D341Med (cell line): ENCODE measurements around the gene LRRK1.

Experiments
- DNase-seq: peaks from one replicate; pipeline ENCODE4 v3.0.0; 2012; ENCODE audit warnings: low spot score

Gene LRRK1

DNA sequence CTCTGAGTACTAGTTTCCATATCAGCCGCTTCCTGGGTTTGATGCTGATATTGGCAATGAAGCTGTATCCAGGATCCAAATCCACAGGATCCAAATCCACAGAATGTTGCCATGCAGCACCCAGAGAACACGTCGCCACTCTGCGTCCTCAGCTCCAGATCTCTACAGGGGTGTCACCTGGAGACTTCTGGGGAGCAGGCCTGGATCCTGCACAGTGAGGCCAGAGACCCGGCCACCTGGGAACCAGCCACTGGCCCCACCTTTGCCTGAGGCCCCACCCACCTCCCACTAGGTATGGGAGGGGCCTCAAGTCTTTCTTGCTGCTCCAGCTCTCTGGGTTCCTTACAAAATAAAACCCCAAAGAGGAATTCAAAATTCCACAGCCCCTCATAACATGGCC lies 123.9 kb downstream of the LRRK1 start:
- peak; percentile 13 for DNase-seq

DNA sequence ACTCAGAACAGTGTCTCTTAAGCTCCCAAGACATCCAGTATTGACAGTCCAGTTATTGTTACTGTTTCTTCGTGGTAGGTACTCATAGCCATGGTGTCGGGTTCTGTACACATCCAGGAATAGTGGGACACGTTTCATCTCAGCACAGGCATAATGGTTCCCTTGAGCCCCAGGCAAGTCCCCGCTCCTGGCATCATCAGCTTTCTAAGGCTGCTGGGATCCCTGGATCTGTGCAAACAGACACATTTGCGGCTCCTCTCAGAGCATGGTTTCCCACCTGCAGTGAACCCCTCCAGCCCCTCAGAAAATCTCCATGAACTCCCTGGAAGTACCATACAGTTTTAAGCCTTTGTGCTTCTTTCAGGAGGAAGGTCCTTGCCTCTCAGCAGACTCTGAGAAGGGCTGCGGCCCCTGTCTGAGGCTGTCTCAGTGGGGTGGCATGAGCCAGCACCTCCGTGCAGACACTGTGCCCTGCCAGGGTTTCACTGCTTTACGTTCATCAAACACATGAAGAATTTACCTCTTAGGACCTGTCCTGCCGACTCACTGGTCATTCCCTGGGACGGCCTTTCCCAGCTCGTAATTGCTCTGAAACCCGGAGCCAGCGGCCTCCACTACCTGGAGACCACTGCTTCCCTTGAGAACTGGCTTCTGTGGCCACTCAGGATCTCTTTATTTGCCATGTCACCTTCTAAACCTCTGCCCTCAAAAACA lies 124.9 kb downstream of the LRRK1 start:
- DNase-seq, result peak; percentile 6

DNA sequence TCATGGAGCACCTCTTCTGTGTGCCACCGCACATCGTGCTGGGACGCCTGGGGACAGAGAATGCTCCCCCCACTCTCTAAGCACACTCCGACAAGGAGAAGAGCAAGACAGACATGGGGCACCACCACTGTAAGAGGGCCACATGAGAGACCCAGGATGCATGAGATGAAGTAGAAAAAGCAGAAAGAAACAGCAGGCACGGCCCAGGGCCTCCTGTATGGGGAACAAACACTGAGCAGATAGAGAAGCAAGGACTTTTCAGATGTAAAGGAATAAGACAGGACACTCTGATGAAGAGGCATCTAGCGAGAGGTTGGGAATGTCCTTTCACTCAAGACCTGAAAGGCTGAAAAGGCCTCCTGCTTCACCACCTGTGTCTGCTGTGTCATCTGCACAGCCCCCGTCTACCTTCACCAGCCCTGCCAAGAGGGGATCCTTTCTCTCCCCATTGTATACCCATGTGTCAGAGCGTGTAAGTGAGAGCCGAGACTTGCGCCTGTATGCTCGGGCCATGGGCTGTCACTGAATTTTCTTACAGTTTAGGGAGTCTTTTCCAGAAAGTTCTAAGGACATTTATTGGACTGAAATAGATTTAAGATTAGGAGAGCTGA lies 125.6 kb downstream of the LRRK1 start:
- peak; percentile 9 for DNase-seq

DNA sequence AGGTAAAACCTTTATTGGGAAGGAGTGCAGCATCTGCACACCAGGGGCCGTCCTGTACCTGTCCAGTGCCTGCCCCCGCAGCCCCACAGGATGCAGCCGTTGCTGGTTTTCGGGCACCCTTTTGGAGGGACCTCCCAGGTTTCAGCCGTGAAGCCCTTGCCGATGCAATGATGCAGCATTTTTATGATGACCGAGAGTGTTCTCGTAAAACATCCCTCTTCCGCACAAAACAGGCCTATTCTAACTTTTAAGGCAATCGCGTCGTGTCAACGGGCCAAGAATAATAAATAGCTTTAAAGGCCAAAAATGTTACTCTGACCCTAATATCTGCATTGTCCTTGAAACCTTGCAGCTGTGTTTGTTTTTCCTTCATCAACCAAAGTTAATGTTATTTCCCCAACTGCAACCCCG lies 126.1 kb downstream of the LRRK1 start:
- DNase-seq, result peak; percentile 5

DNA sequence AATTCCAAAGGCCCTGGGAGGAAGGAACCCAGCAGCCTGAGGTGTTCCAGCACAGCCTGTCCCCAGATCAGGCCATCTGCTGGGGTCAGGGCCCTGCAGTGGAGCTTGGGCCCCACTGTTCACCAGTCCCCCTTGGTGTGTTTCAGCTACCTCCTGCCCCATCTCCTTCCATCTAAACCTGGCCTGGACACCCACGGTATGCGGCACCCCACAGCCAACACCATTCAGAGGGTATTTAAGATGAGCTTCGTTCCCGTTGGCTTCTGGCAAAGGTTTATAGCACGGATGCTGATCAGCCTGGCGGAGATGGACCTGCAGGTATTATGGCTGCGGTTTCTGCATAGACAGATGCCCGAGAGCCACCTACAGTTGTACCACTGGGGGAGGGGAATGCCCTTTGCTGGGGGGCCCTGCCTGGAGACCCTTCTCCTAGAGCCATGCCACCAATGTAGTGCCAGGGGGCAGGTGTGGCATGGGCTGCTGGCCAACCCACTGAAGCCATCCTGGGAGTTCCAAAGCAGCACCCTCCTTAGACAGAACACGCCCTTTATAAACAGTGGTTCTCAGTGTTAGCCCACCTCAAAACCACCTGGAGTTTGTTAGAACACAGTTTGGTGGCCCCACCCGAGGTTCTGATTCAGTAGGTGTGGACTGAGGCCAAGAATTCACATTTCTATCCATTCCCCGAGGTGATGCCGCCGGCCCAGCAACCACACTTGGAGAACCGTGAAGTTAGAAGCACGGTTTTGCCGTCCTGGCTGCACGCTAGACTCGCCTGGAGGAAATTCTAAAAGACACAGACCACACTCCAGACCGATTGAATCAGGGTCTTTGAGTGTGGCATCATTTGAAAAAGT lies 126.9 kb downstream of the LRRK1 start:
- DNase-seq, result peak; percentile 10

DNA sequence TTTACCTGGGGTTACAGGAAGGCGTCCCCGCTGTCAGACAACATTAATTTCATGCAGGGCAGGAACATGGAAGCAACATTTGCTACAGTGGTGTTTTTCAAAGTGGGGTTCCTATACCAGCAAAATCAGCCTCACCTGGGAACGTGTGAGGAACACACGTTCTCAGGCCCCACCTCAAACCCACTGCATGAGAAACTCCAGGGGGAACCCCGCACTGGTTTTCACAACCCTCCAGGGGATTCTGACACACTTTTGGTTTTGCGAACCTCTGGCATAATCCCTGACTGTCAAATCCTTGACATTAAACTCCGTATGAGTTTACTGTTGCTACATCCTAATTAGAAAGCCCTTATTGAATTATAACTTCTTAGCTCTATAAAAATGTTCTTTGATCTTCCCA lies 127.7 kb downstream of the LRRK1 start:
- DNase-seq, result peak; percentile 8

DNA sequence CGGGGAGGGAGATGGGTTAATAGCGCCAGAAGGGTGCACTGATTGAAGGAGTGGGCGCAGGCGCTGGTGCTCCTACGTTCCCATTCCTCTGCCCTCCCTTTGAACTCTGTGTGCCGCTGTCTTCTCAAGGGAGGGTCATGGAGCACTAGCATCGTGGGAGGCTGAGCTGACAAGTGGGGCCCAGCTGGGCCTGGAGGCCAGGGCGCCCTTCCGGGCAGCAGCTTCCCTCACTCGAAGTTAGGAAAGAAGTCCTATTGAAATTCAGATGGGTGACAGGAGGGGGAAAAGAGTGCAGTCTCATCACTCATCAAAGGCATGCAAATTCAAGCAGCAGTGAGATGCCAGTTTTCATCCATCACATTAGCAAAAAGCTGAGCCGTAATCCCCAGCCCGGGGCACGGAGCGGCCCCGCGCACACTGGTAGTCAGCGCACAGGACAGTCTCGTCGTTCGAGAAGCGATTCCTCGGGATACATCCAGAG lies 128.2 kb downstream of the LRRK1 start:
- DNase-seq, result peak; percentile 17

DNA sequence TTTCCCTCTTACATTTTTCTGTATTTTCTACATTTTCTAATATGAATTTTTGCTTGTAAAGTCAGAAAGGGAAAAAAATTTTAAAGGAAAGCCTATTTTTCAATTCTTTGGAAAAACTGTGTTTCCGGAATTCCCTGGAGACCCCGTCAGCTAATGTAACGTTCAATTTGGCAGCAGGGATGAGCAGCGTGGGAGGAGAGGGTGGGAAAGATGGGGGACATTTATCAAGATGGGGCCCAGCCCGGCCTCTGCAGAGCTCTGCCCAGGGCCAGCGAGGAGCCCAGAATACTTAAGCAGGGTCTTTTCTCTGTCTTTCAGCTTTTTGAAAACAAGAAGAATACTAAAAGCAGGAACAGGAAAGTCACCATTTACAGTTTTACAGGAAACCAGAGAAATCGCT lies 129.0 kb downstream of the LRRK1 start:
- peak; percentile 7 for DNase-seq

DNA sequence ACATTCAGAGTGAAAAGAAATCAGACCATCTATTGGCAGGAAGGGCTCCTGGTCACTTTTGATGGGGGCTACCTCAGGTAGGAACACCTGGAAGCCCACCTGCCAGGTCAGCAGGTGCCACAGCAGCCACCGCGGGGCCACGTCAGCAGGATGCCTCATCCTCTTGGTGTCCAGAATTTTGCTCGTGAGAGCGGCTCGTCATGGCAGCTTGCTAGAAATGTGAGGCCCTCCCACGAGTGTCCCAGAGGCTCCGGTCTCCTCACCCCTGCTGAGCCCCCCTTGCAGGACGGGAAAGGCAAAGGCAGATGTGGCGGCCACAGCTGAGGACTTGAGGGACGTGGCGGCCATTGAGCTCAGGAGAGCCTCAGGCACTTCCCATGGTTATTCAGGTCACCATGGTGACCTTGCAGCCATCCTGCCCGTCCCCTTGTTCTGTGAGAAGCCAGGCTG lies 129.4 kb downstream of the LRRK1 start:
- peak; percentile 9 for DNase-seq

DNA sequence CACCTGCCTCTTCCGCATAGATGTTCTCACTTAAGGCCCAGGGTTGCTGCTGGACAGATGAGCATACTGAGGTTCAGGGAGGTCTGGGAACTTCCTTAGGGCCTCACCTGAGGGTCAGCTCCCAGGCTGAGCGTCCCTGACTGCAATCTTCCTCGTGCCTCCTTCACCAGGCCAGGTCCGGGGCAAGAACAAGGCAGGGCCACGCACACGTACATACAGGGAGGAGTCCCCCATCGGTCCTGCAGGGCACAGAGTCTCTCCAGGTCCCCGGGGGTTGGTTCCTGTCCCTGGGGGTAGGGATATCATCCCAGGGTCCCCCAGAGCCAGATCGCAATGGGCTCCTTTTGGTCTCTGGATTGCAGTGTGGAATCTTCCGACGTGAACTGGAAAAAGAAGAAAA lies 130.1 kb downstream of the LRRK1 start:
- DNase-seq, result peak; percentile 9

DNA sequence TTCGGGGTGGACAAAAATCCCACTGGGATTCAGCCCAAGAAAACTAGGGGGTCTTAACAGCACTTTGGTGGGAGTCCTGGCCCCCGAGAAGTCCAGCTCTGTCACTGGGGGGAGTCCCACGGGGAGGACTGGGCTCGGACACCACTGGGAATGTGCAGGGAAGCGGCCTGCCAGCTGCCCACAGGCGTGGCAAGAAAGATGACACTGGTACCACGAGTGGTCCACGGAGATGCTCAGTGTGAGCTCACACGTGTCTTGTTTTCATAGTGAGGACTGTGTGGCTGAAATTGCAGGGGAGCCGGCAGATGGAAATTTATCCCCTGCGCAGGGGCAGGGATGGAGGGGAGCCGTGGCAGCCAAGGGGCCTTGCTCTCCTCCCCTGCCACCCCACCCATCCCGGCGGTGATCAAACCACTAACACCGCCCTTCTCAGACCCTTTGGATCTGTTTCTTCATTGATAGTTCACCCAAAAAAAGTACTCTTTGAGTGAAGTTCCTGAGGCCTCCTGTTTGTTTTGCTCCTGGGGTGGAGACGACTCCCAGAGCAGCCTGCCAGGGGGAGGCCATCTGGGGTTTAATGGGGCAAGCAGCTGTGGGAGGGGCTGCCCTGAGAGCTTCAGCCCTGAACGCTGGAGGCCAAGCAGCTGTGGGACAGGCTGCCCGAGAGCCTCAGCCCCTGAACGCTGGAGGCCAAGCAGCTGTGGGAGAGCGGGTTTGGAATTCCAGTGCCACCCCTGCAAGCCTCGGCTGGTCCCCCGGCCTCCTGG lies 130.9 kb downstream of the LRRK1 start:
- peak; percentile 11 for DNase-seq

DNA sequence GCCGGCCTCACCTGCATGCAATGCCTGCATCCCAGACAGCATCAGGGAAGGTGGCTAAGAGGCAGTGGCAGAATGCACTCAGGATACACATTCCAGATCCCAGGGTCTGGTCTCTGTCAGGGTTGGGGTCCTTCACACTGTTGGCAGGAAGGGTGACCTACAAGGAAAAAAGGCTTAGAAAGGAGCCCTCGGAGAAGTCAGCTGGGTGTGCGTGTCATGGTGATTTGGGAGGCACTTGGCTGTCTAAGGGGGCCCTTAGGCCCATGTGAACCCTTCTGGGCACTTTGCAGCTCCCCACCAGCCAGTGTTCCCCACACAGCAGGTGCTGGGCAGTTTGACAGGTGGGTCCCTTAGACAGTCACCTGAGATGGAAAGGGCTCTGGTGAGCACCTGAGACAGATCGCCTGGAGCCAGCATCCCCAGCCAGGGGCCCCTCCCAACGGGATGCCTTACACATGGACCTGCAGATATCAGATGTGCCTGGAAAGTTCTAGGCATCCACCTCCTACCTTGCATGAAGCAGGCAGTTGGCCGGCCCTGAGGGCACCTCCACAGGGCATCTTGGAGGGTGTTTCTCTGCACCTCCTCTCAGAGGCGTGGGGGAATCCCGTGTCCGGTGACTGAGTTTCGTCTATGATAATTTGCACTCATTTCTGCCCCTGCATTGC lies 131.6 kb downstream of the LRRK1 start:
- peak; percentile 18 for DNase-seq

DNA sequence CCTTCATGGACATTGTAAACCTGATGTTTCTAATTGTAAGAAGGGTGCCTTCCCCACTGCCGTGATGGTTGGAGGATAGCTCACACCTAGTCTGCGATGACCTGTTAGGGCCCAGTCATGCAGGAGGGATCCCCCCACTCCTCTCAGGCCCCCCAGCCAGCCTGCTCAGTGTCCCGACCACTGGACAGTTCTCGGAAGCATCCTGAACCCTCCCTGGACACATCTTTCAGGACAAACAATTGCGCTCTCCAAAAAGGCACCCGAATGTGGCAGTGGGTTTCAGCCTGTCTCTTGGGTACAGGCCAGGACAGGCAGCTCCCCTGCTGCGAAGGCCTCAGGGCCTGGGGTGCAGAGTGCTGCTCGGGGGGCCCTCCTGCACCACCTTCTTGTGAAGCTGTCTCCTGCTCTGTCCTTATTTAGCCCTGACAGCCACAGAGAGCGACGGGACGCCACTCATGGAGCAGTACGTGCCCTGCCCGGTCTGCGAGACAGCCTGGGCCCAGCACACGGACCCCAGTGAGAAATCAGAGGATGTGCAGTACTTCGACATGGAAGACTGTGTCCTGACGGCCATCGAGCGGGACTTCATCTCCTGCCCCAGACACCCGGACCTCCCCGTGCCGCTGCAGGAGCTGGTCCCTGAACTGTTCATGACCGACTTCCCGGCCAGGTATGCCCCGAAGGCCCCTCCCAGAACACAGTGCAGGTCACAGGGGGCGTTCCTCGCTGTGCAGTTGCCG lies 132.3 kb downstream of the LRRK1 start:
- peak; percentile 19 for DNase-seq

DNA sequence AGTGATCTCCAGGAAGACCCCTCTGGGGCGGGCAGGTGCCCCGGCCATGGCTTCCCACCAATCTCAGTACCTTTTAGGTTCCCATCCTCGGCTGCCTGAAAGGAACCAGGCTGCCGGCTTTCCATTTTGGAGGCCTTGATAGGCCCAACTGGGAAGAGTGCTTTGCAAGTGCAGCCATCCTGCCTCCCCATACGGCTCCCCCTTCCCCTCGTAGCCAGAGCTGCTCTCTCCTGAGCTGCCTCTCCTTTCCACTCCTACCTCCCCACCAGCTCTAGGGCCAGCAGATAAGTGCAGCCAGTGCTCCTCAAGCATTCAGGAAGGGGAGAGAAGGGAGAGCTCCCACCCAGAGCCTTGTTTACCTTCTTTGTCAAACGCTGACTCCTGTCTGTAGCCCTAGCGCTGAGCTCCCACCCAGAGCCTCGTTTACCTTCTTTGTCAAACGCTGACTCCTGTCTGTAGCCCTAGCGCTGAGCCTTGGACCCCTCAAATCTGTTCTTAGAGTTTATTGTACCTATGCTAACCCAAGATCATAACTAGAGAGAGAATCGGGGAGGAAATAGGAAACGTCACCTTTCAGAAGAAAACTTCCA lies 133.0 kb downstream of the LRRK1 start:
- DNase-seq, result no peak

DNA sequence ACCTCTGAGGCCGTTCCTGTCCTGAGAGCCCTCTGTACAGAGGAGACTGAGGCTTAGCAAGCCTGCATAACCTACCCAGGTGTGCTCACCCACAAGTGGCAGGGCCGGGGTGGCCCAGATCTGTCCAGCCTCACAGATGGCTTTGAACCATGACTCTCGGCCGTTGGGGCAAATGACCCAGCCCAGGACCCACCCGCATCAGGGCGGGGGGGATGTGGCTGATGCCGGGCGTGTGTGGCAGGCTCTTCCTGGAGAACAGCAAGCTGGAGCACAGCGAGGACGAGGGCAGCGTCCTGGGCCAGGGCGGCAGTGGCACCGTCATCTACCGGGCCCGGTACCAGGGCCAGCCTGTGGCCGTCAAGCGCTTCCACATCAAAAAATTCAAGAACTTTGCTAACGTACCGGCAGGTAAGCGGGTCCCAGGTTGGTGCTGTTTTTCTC lies 133.5 kb downstream of the LRRK1 start:
- peak; percentile 17 for DNase-seq

DNA sequence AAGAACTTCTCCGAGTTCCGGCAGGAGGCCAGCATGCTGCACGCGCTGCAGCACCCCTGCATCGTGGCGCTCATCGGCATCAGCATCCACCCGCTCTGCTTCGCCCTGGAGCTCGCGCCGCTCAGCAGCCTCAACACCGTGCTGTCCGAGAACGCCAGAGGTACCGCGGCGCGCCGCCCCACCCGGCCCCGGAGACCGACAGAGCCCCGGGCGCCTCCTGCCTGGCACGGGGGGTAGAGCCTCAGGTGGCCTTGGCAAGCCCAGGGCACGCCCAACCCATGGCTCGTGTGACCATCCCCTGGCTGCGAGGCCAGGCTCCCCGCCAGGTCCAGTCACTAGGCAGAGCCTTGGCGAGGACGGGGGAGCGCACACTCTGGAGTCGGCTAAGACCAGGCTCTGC lies 134.1 kb downstream of the LRRK1 start:
- peak; percentile 25 for DNase-seq

DNA sequence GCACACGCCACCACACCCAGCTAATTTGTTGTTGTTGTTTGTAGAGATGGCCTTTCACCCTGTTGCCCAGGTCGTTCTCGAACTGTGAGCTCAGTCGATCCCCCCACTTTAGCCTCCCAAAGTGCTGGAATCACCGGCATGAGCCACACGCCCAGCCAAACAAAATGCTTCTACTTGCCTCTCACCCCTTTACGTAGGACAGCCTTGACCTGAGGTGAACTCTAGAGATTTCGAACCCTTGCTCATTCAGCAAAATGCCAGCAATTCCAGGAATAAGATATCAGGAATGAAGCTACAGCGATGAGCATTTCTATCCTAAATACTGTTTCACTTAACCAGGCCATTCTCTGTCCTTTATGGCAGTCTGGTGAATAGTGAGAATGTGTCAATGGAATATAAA lies 135.0 kb downstream of the LRRK1 start:
- peak; percentile 1 for DNase-seq

DNA sequence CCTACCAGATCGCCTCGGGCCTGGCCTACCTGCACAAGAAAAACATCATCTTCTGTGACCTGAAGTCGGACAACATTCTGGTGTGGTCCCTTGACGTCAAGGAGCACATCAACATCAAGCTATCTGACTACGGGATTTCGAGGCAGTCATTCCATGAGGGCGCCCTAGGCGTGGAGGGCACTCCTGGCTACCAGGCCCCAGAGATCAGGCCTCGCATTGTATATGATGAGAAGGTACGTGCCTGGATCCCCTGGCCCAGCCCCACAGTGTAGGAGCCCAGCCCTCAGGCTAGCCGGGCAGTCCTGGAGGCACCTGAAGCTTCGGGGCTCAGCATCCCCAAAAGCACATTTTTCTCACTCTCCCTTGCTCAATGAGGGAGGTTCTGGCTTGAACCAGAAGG lies 135.8 kb downstream of the LRRK1 start:
- DNase-seq, result peak; percentile 12

DNA sequence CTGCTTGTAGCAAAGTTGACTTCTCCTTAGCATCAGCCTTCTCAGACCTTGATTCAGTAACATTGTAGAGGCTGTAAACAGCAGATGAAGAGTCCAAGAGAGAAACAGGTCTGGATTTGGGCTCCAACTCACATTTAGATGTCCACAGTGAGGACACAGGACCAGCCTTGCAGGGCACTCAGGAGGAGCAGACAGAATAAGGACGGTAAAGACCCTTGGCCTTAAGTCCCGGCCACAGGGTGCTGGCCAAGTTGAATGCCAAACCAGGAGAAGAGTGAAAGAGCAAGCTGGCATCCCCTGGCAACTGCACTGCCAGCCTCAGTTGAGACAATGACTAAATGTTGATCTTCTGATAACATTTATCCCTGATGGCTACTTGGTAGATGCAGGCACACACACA lies 136.3 kb downstream of the LRRK1 start:
- peak; percentile 6 for DNase-seq
